Parathyroid adenoma (tissue), 2 donors: ENCODE data around the gene TEX26.

Experiments
- H2AFZ ChIP-seq: fragments of 300-600 bp; sonication (generic); one replicate; pipeline ENCODE4 v1.7.0; 2017; ENCODE audit warnings: antibody characterized with exemption, mild to moderate bottlenecking
- H3K27ac ChIP-seq: fragments of 300-600 bp; sonication (generic); one replicate; pipeline ENCODE4 v1.7.0; 2017
- H3K27me3 ChIP-seq: fragments of 300-600 bp; sonication (generic); one replicate; pipeline ENCODE4 v1.7.0; 2017; ENCODE audit warnings: low read length; ENCODE audit not compliant: control insufficient read depth, insufficient read depth
- H3K36me3 ChIP-seq: fragments of 300-600 bp; sonication (generic); one replicate; pipeline ENCODE4 v1.7.0; 2017; ENCODE audit warnings: low read length; ENCODE audit not compliant: control insufficient read depth, insufficient read depth
- H3K4me1 ChIP-seq: fragments of 300-600 bp; sonication (generic); one replicate; pipeline ENCODE4 v1.7.0; 2017; ENCODE audit warnings: control low read depth
- H3K4me2 ChIP-seq: fragments of 300-600 bp; sonication (generic); one replicate; pipeline ENCODE4 v1.7.0; 2017; ENCODE audit warnings: low read length
- H3K4me3 ChIP-seq: fragments of 300-600 bp; sonication (generic); one replicate; pipeline ENCODE4 v1.7.0; 2017; ENCODE audit warnings: low read depth, low read length
- H3K79me2 ChIP-seq: fragments of 300-600 bp; sonication (generic); one replicate; pipeline ENCODE4 v1.7.0; 2017; ENCODE audit warnings: control low read depth
- H3K9ac ChIP-seq: fragments of 300-600 bp; sonication (generic); one replicate; pipeline ENCODE4 v1.7.0; 2017; ENCODE audit warnings: mild to moderate bottlenecking
- H3K9me3 ChIP-seq: fragments of 300-600 bp; sonication (generic); one replicate; pipeline ENCODE4 v1.7.0; 2017; ENCODE audit warnings: low read length; ENCODE audit not compliant: control insufficient read depth
- TF ChIP-seq, protein P1 (sequence below): fragments of 300-600 bp; sonication (generic); IDR thresholded peaks from one replicate; pipeline ENCODE4 v1.7.0; 2017; ENCODE audit warnings: antibody characterized with exemption, mild to moderate bottlenecking
- donor health status: primary hyperparathyroidism.

Gene TEX26

DNA sequence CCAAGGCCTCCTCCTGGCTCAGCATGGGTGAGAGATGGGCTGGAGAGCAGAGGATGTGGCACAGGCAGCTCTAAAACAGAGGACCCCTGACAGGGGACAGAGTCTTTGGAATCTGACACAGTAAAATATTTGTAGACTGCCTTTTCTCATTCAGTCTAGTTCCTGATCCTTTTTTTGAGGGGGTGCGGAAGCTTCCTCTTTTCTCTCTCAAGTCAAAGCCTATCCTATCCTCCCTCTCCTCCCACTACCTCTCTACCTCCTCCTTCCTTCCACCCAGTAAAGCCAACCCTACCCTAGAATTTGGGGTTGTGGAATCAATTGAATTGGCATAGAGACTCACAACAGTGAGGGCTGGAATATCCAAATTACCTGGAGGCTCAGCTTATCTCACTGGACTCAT, 82.0 kb downstream of the TEX26 start:
- H3K4me1 ChIP-seq, result no peaks in the 10 kb centered on the region
- H3K9ac ChIP-seq, result no peak overlapping the region
- H3K36me3 ChIP-seq, result no peaks in the 10 kb centered on the region
- H2AFZ ChIP-seq, result peak overlapping the region; percentile 8
- no peaks in the 10 kb centered on the region for H3K79me2 ChIP-seq
- H3K9me3 ChIP-seq, result no peaks in the 10 kb centered on the region
- TF ChIP-seq, protein P1, sequence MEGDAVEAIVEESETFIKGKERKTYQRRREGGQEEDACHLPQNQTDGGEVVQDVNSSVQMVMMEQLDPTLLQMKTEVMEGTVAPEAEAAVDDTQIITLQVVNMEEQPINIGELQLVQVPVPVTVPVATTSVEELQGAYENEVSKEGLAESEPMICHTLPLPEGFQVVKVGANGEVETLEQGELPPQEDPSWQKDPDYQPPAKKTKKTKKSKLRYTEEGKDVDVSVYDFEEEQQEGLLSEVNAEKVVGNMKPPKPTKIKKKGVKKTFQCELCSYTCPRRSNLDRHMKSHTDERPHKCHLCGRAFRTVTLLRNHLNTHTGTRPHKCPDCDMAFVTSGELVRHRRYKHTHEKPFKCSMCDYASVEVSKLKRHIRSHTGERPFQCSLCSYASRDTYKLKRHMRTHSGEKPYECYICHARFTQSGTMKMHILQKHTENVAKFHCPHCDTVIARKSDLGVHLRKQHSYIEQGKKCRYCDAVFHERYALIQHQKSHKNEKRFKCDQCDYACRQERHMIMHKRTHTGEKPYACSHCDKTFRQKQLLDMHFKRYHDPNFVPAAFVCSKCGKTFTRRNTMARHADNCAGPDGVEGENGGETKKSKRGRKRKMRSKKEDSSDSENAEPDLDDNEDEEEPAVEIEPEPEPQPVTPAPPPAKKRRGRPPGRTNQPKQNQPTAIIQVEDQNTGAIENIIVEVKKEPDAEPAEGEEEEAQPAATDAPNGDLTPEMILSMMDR, result no peak
- no peak overlapping the region for H3K27ac ChIP-seq
- H3K4me3 ChIP-seq, result no peak overlapping the region
- no peaks in the 10 kb centered on the region for H3K27me3 ChIP-seq
- no peak overlapping the region for H3K4me2 ChIP-seq

DNA sequence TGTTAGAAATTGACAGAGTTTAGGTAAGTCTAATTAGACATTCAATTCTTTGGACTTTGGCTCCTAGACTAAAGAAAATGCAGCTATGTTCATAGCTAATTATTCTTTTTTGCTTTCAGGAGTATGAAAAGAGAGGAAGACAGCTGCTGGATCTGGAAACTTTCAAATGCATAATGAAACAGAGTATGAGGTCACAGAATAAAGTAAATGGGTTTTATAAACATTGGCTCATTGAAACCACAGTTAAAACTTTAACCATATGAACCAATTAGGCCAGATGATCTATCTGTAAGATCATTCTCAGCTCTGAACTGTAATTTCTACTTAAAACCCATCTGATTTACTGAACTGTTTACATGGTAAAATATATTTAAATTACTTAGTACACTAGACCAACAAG, 82.7 kb downstream of the TEX26 start:
- TF ChIP-seq, protein P1, result no peak
- Histone ChIP-seq H3K79me2 (no peaks in the 10 kb centered on the region), H3K36me3 (no peaks in the 10 kb centered on the region), H3K27me3 (no peaks in the 10 kb centered on the region), H3K9me3 (no peaks in the 10 kb centered on the region), H3K4me2 (no peak overlapping the region), H3K4me1 (no peaks in the 10 kb centered on the region), H3K9ac (no peak overlapping the region), H3K27ac (no peak overlapping the region), H3K4me3 (no peak overlapping the region), H2AFZ (no peak overlapping the region)

- H3K27me3 ChIP-seq, result no peaks in the 10 kb centered on the region
- H3K9me3 ChIP-seq, result no peaks in the 10 kb centered on the region
- H3K27ac ChIP-seq, result no peak overlapping the region
- H3K4me3 ChIP-seq, result no peak overlapping the region
- no peak overlapping the region for H2AFZ ChIP-seq
- no peaks in the 10 kb centered on the region for H3K79me2 ChIP-seq
- no peak overlapping the region for H3K4me2 ChIP-seq
- H3K4me1 ChIP-seq, result no peaks in the 10 kb centered on the region
- no peaks in the 10 kb centered on the region for H3K36me3 ChIP-seq
- TF ChIP-seq, protein P1, result no peak
- no peak overlapping the region for H3K9ac ChIP-seq
Observed at GRCh38 chr13:31016342-31017325, 84.2 kb downstream of the TEX26 start.

DNA sequence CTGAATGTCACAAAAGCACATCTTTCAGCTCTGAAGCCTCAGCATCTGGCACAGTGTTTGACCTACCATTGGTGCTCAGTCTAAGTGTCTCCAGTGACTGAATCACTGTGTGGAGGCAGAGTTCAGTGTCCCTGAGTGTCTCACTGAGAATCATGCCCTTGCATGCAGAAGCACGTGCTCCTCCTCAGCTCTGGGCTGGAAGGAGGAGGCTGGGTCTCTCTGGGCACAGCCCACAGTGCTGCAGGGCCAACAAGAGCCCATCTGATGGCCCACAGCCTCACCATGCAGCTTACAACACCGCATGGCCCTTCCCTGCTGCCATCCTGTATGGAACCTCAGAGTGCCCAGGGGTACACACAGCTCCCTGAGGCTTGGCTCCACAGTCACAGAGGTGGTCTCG, 86.1 kb downstream of the TEX26 start:
- TF ChIP-seq, protein P1, result no peak
- no peak overlapping the region for H3K27ac ChIP-seq
- no peaks in the 10 kb centered on the region for H3K36me3 ChIP-seq
- H3K4me2 ChIP-seq, result no peak overlapping the region
- H3K9me3 ChIP-seq, result no peaks in the 10 kb centered on the region
- H3K4me1 ChIP-seq, result no peaks in the 10 kb centered on the region
- H3K79me2 ChIP-seq, result no peaks in the 10 kb centered on the region
- no peak overlapping the region for H3K9ac ChIP-seq
- H2AFZ ChIP-seq, result no peak overlapping the region
- no peaks in the 10 kb centered on the region for H3K27me3 ChIP-seq
- no peak overlapping the region for H3K4me3 ChIP-seq
